ENCODE measurements around the gene SYNDIG1L. TPM values are rescaled to one million over a fixed set of nuclear protein-coding genes. Genes with fewer than 3 reads are reported as not detected.

Gene SYNDIG1L
- total RNA-seq, 6 experiments from 2014 or later = not detected

DNA sequence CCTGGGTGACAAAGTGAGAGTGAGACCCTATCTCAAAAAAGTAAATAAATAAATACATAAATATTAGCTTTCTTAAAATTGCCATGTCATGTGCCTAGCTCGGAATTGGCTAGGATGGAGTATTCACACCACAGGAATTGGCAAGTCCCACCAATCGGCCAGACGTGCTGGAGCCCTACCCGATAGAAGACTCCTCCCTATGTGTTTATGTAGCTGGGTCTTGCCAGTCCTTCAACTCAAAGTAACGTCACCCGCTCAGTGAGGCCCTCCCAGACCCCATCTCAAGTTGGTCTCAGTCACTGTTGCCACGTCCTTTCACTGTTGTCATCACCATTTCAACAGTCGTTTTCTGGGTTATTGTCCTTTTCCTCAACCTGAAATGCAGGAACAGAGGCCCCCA, 57.6 kb downstream of the SYNDIG1L start:
- Mint-ChIP-seq H3K27ac (no peak overlapping the region), H3K4me1 (ENCODE audit: low read depth) (no peaks in the 10 kb centered on the region), H3K36me3 (ENCODE audit: low read depth) (no peaks in the 10 kb centered on the region), H3K4me3 (no peak overlapping the region), H3K27me3 (ENCODE audit: insufficient read depth) (peaks cover 17% of the 10 kb centered on the region), H3K9me3 (no peaks in the 10 kb centered on the region)
- TF ChIP-seq, protein P1, sequence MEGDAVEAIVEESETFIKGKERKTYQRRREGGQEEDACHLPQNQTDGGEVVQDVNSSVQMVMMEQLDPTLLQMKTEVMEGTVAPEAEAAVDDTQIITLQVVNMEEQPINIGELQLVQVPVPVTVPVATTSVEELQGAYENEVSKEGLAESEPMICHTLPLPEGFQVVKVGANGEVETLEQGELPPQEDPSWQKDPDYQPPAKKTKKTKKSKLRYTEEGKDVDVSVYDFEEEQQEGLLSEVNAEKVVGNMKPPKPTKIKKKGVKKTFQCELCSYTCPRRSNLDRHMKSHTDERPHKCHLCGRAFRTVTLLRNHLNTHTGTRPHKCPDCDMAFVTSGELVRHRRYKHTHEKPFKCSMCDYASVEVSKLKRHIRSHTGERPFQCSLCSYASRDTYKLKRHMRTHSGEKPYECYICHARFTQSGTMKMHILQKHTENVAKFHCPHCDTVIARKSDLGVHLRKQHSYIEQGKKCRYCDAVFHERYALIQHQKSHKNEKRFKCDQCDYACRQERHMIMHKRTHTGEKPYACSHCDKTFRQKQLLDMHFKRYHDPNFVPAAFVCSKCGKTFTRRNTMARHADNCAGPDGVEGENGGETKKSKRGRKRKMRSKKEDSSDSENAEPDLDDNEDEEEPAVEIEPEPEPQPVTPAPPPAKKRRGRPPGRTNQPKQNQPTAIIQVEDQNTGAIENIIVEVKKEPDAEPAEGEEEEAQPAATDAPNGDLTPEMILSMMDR (IDR thresholded peaks at IDR 0.05) = no peak
- no peak for DNase-seq

GRCh38 chr14:74368026-74368425, 58.0 kb downstream of the SYNDIG1L start:
- DNase-seq = no peak
- Mint-ChIP-seq H3K9me3 (no peaks in the 10 kb centered on the region), H3K27me3 (ENCODE audit: insufficient read depth) (peaks cover 16% of the 10 kb centered on the region), H3K4me3 (no peak overlapping the region), H3K27ac (no peak overlapping the region), H3K36me3 (ENCODE audit: low read depth) (no peaks in the 10 kb centered on the region), H3K4me1 (ENCODE audit: low read depth) (no peaks in the 10 kb centered on the region)
- TF ChIP-seq, protein P1 (IDR thresholded peaks at IDR 0.05) = no peak

- H3K27me3 Mint-ChIP-seq (ENCODE audit: insufficient read depth) = peaks cover 26% of the 10 kb centered on the region
- no peaks in the 10 kb centered on the region for H3K36me3 Mint-ChIP-seq (ENCODE audit: low read depth)
- TF ChIP-seq, protein P1 (IDR thresholded peaks at IDR 0.05) = no peak
- no peak overlapping the region for H3K4me3 Mint-ChIP-seq
- no peak for DNase-seq
- H3K27ac Mint-ChIP-seq = no peak overlapping the region
- no peaks in the 10 kb centered on the region for H3K9me3 Mint-ChIP-seq
- no peaks in the 10 kb centered on the region for H3K4me1 Mint-ChIP-seq (ENCODE audit: low read depth)
Measured at GRCh38 chr14:74364271-74364880, 61.6 kb downstream of the SYNDIG1L start.

GRCh38 chr14:74362361-74362915, 63.6 kb downstream of the SYNDIG1L start:
- peak; percentile 60 for DNase-seq
- no peaks in the 10 kb centered on the region for H3K4me1 Mint-ChIP-seq (ENCODE audit: low read depth)
- TF ChIP-seq, protein P1 (IDR thresholded peaks at IDR 0.05) = peak; percentile 96
- H3K36me3 Mint-ChIP-seq (ENCODE audit: low read depth) = no peaks in the 10 kb centered on the region
- no peak overlapping the region for H3K27ac Mint-ChIP-seq
- no peaks in the 10 kb centered on the region for H3K9me3 Mint-ChIP-seq
- H3K27me3 Mint-ChIP-seq (ENCODE audit: insufficient read depth) = peaks cover 23% of the 10 kb centered on the region
- no peak overlapping the region for H3K4me3 Mint-ChIP-seq

GRCh38 chr14:74360163-74360562, 65.8 kb downstream of the SYNDIG1L start:
- Mint-ChIP-seq H3K4me1 (ENCODE audit: low read depth) (no peaks in the 10 kb centered on the region), H3K9me3 (no peaks in the 10 kb centered on the region), H3K4me3 (no peak overlapping the region), H3K27me3 (ENCODE audit: insufficient read depth) (peaks cover 30% of the 10 kb centered on the region), H3K36me3 (ENCODE audit: low read depth) (no peaks in the 10 kb centered on the region), H3K27ac (no peak overlapping the region)
- TF ChIP-seq, protein P1 (IDR thresholded peaks at IDR 0.05) = no peak
- DNase-seq = no peak

Data from HFFc6 (cell line).